Fibroblast of skin of left biceps (primary cell): ENCODE measurements around the gene URM1.
"Not testable (repeated sequence)": the region's sequence is repeated elsewhere in the genome, so short reads cannot be mapped to it uniquely, and the experiment has no call there.

Experiments used
- DNase-seq, 2 experiments: peaks; one replicate each; pipeline ENCODE4 v3.0.0-alpha.2; 2013; ENCODE audit warnings: low read depth in 2 of 2

URM1 gene

GRCh38 chr9:128370752-128371629 is at the start of gene URM1:
Gene URM1 (plus strand): TSS chr9:128371374. CDS start chr9:128371381, 7 bp downstream.
- DNase-seq, result peak; percentile 87 to 91

DNA sequence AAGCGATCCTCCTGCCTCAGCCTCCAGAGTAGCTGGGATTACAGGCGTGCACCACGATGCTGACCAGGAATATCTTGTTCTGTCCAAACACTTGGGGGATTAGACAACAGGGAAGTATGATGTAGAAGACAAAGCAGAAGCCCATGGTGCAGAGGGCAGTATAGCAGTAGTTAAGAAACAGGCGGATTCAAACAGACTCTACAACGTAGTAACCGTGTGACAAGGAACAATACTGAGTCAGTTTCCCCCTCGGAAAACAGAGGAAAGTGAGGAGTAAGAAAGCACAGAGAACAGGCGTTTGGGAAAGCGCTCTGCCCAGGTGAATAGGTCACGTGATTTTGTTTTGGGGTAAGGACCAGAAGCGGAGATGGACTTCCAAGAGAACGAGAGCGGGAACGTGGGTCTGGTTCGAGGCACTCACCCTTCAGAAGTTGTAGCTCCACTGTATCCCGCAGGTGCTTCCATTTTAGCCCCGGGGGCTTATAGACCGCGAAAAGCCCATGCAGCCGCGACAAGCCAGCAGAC is 49.2 kb upstream of the URM1 start:
- DNase-seq, result no peak

GRCh38 chr9:128322404-128323211 is 48.6 kb upstream of the URM1 start, which contains the start of the genes COQ4 and TRUB2:
Gene COQ4 (plus strand): TSS chr9:128322839. CDS start chr9:128322859, 20 bp downstream.
Gene TRUB2 (minus strand): TSS chr9:128322447. CDS start chr9:128322408, 39 bp downstream.
- peak; percentile 83 to 85 for DNase-seq

- no peak for DNase-seq
These were observed 47.9 kb upstream of the URM1 start for GRCh38 chr9:128323212-128323730.

DNA sequence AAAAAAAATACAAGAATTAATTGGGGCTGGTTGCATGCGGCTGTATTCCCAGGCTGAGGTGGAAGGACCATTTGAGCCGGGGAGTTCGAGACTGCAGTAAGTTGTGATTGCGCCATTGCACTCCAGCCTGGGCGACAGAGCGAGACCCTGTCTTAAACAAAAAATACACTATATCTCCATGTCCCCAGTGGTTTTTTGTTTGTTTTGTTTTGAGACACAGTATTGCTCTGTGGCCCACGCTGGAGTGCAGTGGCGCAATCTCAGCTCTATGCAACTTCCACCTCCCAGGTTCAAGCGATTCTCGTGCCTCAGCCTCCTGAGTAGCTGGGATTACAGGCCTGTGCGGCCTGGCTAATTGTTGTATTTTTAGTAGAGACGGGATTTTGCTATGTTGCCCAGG is 47.4 kb upstream of the URM1 start:
- DNase-seq, result no peak

GRCh38 chr9:128324401-128324800 is 46.8 kb upstream of the URM1 start:
- DNase-seq, result no peak

- no peak for DNase-seq
These were observed 45.5 kb upstream of the URM1 start for GRCh38 chr9:128325629-128326028.

- no peak for DNase-seq
These were observed 37.7 kb upstream of the URM1 start for GRCh38 chr9:128333451-128333869.

DNA sequence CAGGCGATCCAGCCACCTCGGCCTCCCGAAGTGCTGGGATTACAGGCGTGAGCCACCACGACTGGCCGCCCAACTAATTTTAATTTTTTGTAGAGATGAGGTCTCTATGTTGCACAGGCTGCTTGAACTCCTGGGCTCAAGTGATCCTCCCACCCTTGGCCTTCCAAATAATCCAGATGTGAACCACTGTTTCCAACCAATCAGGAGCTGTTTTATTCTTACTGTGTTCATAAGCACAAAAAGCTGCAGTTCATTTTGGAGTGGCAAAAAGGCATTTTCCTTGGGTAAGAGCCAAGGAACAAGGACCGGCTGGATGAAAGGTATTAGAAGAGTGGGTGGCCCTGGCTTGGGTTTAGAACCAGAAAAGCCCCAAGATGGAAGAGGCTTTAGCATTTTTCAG is 36.0 kb upstream of the URM1 start:
- no peak for DNase-seq

DNA sequence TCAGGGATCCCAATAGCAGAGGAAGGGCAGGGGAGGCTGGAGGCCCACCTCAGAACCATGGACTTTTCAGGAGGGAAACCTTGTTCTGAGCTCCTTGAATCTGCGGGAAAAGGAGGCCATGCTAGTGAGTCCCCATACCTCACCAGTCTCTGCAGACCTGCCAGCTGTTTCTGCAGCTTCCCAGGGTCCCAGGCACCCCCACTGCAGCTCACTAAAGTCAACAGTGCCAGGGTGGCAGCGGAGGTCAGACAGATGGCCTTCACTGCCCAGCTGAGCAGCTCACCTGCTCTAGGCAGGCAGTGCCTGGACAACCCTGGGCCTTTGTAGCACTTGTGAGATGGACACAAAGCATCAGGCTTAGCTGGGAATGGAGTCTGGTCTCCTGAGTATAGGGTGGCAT is 35.3 kb upstream of the URM1 start:
- no peak for DNase-seq

GRCh38 chr9:128337936-128338335 is 33.2 kb upstream of the URM1 start:
- DNase-seq, result no peak

DNA sequence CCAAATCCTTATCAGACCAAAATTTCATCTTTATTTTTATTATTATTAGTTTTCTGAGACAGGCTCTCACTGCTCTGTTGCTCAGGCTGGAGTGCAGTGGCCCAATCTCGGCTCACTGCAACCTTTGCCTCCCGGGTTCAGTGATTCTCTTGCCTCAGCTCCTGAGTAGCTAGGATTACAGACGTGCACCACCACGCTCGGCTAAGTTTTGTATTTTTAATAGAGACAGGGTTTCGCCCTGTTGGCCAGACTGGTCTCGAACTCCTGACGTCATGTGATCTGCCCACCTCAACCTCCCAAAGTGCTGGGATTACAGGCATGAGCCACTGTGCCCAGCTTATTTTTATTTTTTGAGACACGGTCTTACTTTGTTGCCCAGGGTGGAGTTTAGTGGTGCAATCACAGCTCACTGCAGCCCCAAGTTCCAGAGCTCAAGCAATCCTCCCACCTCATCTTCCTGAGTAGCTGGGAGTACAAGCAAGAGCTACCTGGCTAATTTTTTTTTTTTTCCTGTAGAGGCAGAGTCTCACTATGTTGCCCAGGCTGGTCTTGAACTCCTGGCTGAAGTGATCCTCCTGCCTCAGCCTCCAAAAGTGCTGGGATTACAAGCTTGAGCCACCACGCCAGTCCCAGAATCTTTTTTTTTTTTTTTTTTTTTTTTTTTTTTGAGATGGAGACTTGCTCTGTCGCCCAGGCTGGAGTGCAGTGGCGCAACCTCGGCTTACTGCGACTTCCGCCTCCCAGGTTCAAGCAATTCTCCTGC is 32.1 kb upstream of the URM1 start:
- DNase-seq, result not testable (repeated sequence)

- DNase-seq, result peak; percentile 23 to 29
These were observed 31.1 kb upstream of the URM1 start, which contains the start of gene SLC27A4 for GRCh38 chr9:128339761-128340690. Gene SLC27A4 (plus strand): TSS chr9:128340527. CDS start chr9:128343133, 2,606 bp downstream.

- no peak for DNase-seq
These were observed 30.3 kb upstream of the URM1 start for GRCh38 chr9:128340691-128341434.

GRCh38 chr9:128341435-128341849 is 29.7 kb upstream of the URM1 start:
- DNase-seq, result no peak

DNA sequence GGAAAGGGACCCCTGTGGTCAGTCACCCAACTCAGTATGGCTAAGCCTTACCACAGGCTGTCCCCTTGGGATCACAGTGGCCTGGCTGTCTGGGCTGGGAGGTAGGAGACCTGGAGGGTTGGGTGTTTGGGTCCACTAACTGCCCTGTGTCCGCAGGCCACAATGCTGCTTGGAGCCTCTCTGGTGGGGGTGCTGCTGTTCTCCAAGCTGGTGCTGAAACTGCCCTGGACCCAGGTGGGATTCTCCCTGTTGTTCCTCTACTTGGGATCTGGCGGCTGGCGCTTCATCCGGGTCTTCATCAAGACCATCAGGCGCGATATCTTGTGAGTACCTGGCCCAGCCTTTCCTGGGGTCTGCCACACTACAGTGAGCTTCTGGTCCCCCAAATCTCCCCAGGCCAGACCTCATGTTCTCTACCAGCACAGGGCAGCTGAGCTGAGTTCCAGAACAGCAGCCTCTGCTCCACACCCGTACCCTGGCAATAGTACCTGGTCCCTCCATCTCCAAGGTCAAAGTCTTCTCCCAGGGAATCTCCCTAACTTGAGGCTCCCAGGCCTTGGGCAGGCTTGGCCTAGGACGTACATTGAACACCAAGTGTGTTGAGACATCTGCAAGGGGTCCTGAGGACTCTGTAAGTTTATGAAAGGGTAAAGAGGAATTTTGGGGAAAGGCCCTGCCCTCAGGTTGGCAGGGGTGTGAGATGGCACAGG is 28.0 kb upstream of the URM1 start:
- no peak for DNase-seq

- DNase-seq, result no peak
These were observed 27.3 kb upstream of the URM1 start for GRCh38 chr9:128343855-128344254.

DNA sequence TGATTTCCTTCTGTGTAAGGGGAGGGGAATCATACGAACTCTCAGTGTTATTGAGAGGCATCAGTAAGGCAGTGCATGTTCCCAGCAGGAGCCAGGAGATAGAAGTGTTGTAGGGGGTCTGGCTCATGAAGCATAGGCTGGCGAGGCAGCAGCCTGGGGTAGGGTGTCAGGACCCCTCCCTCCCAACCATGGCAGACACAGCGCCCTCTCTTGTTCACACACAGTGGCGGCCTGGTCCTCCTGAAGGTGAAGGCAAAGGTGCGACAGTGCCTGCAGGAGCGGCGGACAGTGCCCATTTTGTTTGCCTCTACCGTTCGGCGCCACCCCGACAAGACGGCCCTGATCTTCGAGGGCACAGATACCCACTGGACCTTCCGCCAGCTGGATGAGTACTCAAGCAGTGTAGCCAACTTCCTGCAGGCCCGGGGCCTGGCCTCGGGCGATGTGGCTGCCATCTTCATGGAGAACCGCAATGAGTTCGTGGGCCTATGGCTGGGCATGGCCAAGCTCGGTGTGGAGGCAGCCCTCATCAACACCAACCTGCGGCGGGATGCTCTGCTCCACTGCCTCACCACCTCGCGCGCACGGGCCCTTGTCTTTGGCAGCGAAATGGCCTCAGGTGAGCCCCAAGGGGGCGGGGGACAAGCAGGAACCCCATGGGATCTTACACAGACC is 26.1 kb upstream of the URM1 start:
- DNase-seq, result no peak
